VCaP (cell line): ENCODE measurements around the gene TMEM135.
A peak's percentile ranks its signal among the peaks of the same experiment; 100 is the strongest.
"Not testable (repeated sequence)": the region's sequence is repeated elsewhere in the genome, so short reads cannot be mapped to it uniquely, and the experiment has no call there.

Source experiments
- H3K27ac ChIP-seq: fragments of 450-650 bp; 2 replicates; pipeline ENCODE4 v1.5.1; 2017
- CTCF ChIP-seq: fragments of 450-650 bp; conservative IDR thresholded peaks from 2 replicates; pipeline ENCODE4 v1.5.1; 2017; ENCODE audit warnings: mild to moderate bottlenecking, moderate library complexity

TMEM135 gene

GRCh38 chr11:87143641-87144040 lies 105.9 kb downstream of the TMEM135 start:
- no peak for TF ChIP-seq CTCF
- no peak overlapping the region for H3K27ac ChIP-seq

GRCh38 chr11:87144252-87144651 lies 106.5 kb downstream of the TMEM135 start:
- no peak for TF ChIP-seq CTCF
- H3K27ac ChIP-seq: no peak overlapping the region

- no peak for TF ChIP-seq CTCF
- H3K27ac ChIP-seq: peak overlapping the region; percentile 74; the same call in 1 of the 2 replicates
These were observed 111.0 kb downstream of the TMEM135 start for GRCh38 chr11:87148749-87149148.

- H3K27ac ChIP-seq: peak overlapping the region; percentile 74
These were observed 112.0 kb downstream of the TMEM135 start for GRCh38 chr11:87149782-87150181.

DNA sequence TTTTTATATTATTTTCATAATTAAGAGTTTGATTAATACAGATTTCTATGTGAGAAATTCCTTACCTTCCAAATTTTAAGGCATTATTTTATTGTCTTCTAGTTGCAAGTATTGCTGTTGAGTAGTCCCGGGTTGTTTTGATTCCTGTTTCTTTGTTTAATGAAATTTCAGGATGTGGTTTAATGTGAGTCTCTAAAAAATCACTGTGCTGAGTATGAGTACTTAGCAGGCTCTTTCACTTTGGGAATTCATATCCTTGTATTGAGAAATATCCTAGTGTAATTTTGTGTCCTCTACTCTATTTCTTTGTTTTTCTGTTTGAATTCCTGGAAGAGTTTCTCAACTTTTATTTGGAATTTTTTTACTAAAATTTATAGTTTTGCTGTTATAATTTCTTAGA lies 113.2 kb downstream of the TMEM135 start:
- no peak for TF ChIP-seq CTCF
- peak overlapping the region; percentile 74 for H3K27ac ChIP-seq

- no peak for TF ChIP-seq CTCF
These were observed 116.5 kb downstream of the TMEM135 start for GRCh38 chr11:87154246-87154645.

DNA sequence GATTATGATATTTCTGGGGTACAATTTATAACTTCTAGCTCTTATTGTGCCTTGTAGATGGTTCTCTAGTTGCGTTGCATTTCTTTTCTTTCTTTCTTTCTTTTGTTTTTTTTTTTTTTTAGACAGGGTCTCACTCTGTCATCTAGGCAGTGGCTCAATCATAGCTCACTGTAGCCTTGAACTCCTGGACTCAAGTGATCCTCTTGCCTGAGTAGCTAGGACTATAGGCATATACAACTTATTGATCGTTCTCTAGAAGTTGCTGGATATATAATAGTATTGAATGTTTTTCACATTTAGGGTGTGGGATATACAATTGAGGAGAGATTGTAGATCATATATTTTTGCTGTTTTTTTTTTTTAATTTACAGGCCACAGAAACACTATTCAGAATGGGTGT lies 119.2 kb downstream of the TMEM135 start:
- no peak overlapping the region for H3K27ac ChIP-seq
- no peak for TF ChIP-seq CTCF

More at GRCh38 chr11:87154246-87154645, 116.5 kb downstream of the TMEM135 start:
- no peak overlapping the region for H3K27ac ChIP-seq

- H3K27ac ChIP-seq: not testable (repeated sequence)
These were observed 131.3 kb downstream of the TMEM135 start for GRCh38 chr11:87169076-87169475.
